ENCODE data around the gene CYLD.
A peak's percentile ranks its signal among the peaks of the same experiment; 100 is the strongest.

The CYLD gene

GRCh38 chr16:50741225-50741780 lies 583 bp upstream of the CYLD start:
- Histone ChIP-seq H3K27me3 (ENCODE audit: control insufficient read depth, insufficient read depth, low read length) (no peaks in the 10 kb centered on the region), H3K79me2 (peaks cover 5% of the 10 kb centered on the region), H3K4me1 (peaks cover 5% of the 10 kb centered on the region), H3K36me3 (ENCODE audit: control insufficient read depth, insufficient read depth, low read length) (no peaks in the 10 kb centered on the region), H3K4me2 (ENCODE audit: low read length) (peak overlapping the region; percentile 68), H3K27ac (peak overlapping the region; percentile 10), H3K9me3 (ENCODE audit: control insufficient read depth, low read length) (no peaks in the 10 kb centered on the region), H3K4me3 (ENCODE audit: low read depth, low read length) (peak overlapping the region; percentile 47), H3K9ac (no peak overlapping the region), H2AFZ (peak overlapping the region; percentile 60)
- TF ChIP-seq CTCF (IDR thresholded peaks at IDR 0.05) = no peak

- H3K4me2 ChIP-seq (ENCODE audit: low read length) = peak overlapping the region; percentile 86
- H3K27ac ChIP-seq = peak overlapping the region; percentile 29
- H3K9me3 ChIP-seq (ENCODE audit: control insufficient read depth, low read length) = no peaks in the 10 kb centered on the region
- H3K9ac ChIP-seq = peak overlapping the region; percentile 64
- peaks cover 5% of the 10 kb centered on the region for H3K79me2 ChIP-seq
- peaks cover 5% of the 10 kb centered on the region for H3K4me1 ChIP-seq
- peak overlapping the region; percentile 56 for H2AFZ ChIP-seq
- no peaks in the 10 kb centered on the region for H3K27me3 ChIP-seq (ENCODE audit: control insufficient read depth, insufficient read depth, low read length)
- TF ChIP-seq CTCF (IDR thresholded peaks at IDR 0.05) = no peak
- H3K4me3 ChIP-seq (ENCODE audit: low read depth, low read length) = peak overlapping the region; percentile 73
- H3K36me3 ChIP-seq (ENCODE audit: control insufficient read depth, insufficient read depth, low read length) = no peaks in the 10 kb centered on the region
Measured at GRCh38 chr16:50742576-50743200, 802 bp downstream of the CYLD start.

- Histone ChIP-seq H3K36me3 (ENCODE audit: control insufficient read depth, insufficient read depth, low read length) (no peaks in the 10 kb centered on the region), H2AFZ (no peak overlapping the region), H3K27me3 (ENCODE audit: control insufficient read depth, insufficient read depth, low read length) (no peaks in the 10 kb centered on the region), H3K4me3 (ENCODE audit: low read depth, low read length) (no peak overlapping the region), H3K79me2 (peaks cover 5% of the 10 kb centered on the region), H3K4me1 (peaks cover 5% of the 10 kb centered on the region), H3K9ac (no peak overlapping the region), H3K9me3 (ENCODE audit: control insufficient read depth, low read length) (no peaks in the 10 kb centered on the region), H3K4me2 (ENCODE audit: low read length) (peak overlapping the region; percentile 49), H3K27ac (no peak overlapping the region)
- TF ChIP-seq CTCF (IDR thresholded peaks at IDR 0.05) = no peak
Measured at GRCh38 chr16:50743581-50744225, 1.8 kb downstream of the CYLD start.

GRCh38 chr16:50744881-50745280 lies 3.0 kb downstream of the CYLD start:
- no peak for TF ChIP-seq CTCF (IDR thresholded peaks at IDR 0.05)
- H3K27ac ChIP-seq = no peak overlapping the region
- H3K36me3 ChIP-seq (ENCODE audit: control insufficient read depth, insufficient read depth, low read length) = no peaks in the 10 kb centered on the region
- no peaks in the 10 kb centered on the region for H3K9me3 ChIP-seq (ENCODE audit: control insufficient read depth, low read length)
- H3K9ac ChIP-seq = no peak overlapping the region
- peaks cover 5% of the 10 kb centered on the region for H3K79me2 ChIP-seq
- H3K4me3 ChIP-seq (ENCODE audit: low read depth, low read length) = no peak overlapping the region
- H2AFZ ChIP-seq = no peak overlapping the region
- no peak overlapping the region for H3K4me2 ChIP-seq (ENCODE audit: low read length)
- H3K27me3 ChIP-seq (ENCODE audit: control insufficient read depth, insufficient read depth, low read length) = no peaks in the 10 kb centered on the region
- H3K4me1 ChIP-seq = peaks cover 5% of the 10 kb centered on the region

Data from parathyroid adenoma (tissue), 2 donors.